GM12878 (cell line): ENCODE results near the gene ABCA13. TPM values are rescaled to one million over a fixed set of nuclear protein-coding genes. Genes with fewer than 3 reads are reported as not detected.

ENCODE experiments used
- ATAC-seq: fragments of 200-7000 bp; cut with Tn5 transposase; 3 replicates; pipeline ENCODE4 v1.9.1; 2020; ENCODE audit warnings: mild to moderate bottlenecking, moderate library complexity
- BruUV-seq: library from RNA; stranded (reverse); fragments of 400-500 nt; replicated peaks from 2 replicates; lab custom pipeline; 2021; lab: Mats Ljungman, UMichigan
- CTCF ChIA-PET: fragments of 300-600 bp; sonication (Branson Sonifier 250); formaldehyde crosslinking; extraction: SDS; loops from one replicate; lab custom pipeline; 2021; ENCODE audit warnings: inconsistent platforms; lab: Yijun Ruan, JAX
- POLR2A ChIA-PET: fragments of 350-600 bp; formaldehyde crosslinking; extraction: SDS; loops from one replicate; lab custom pipeline; 2021; ENCODE audit warnings: inconsistent platforms; lab: Charles Lee
- RAD21 ChIA-PET: fragments of 300-600 bp; sonication (Branson Sonifier 250); formaldehyde crosslinking; loops from one replicate; lab custom pipeline; 2023; ENCODE audit warnings: antibody characterized with exemption; ENCODE audit not compliant: unreplicated experiment; lab: Charles Lee
- SMC1A ChIA-PET: fragments of 300-600 bp; sonication (Branson Sonifier 250); formaldehyde crosslinking; loops from one replicate; lab custom pipeline; 2023; ENCODE audit not compliant: unreplicated experiment, uncharacterized antibody; lab: Charles Lee
- DNase-seq: peaks from one replicate; pipeline ENCODE4 v3.0.0-alpha.2; 2011; ENCODE audit warnings: low read depth, low spot score
- FAIRE-seq: peaks from 3 replicates; lab custom pipeline; 2011; peaks lifted over from hg19 to GRCh38; lab: Jason Lieb, UNC
- H2AFZ ChIP-seq: 2 replicates; pipeline ENCODE4 v1.6.0; 2011; ENCODE audit warnings: low read depth, low read length, control low read depth; ENCODE audit not compliant: control insufficient read depth
- H3K27ac ChIP-seq: 2 replicates; pipeline ENCODE4 v1.5.1; 2011; ENCODE audit warnings: control low read depth; ENCODE audit not compliant: control insufficient read depth, insufficient read depth
- H3K27me3 ChIP-seq, 2 experiments: replicated peaks in 1 of 2; 2 replicates each; pipeline versions ENCODE4 v1.6.0 to v1.6.1; 2011; ENCODE audit warnings: low read length in 1 of 2; ENCODE audit not compliant: control insufficient read depth in 2 of 2, insufficient read depth in 2 of 2
- H3K36me3 ChIP-seq, 2 experiments: 2 replicates each; pipeline ENCODE4 v1.5.1; 2011; ENCODE audit warnings: low read length in 1 of 2; ENCODE audit not compliant: control insufficient read depth in 2 of 2, insufficient read depth in 2 of 2
- H3K4me1 ChIP-seq: 2 replicates; pipeline ENCODE4 v1.6.1; 2011; ENCODE audit warnings: mild to moderate bottlenecking, low read length, moderate library complexity, mixed read lengths; ENCODE audit not compliant: control insufficient read depth, insufficient read depth
- H3K4me2 ChIP-seq: 2 replicates; pipeline ENCODE4 v1.6.0; 2011; ENCODE audit warnings: control low read depth; ENCODE audit not compliant: control insufficient read depth, insufficient read depth
- H3K4me3 ChIP-seq: fragments of 200-600 bp; sonication (generic); 2 replicates; pipeline ENCODE4 v1.5.1; 2016
- H3K79me2 ChIP-seq: 2 replicates; pipeline ENCODE4 v1.6.0; 2011; ENCODE audit warnings: low read length; ENCODE audit not compliant: control insufficient read depth, insufficient read depth
- H3K9ac ChIP-seq: 2 replicates; pipeline ENCODE4 v1.8.0; 2011; ENCODE audit warnings: low read length, control low read depth, mixed read lengths; ENCODE audit not compliant: control insufficient read depth, insufficient read depth
- H3K9me3 ChIP-seq: replicated peaks from 3 replicates; pipeline ENCODE4 v1.5.1; 2011; ENCODE audit warnings: mild to moderate bottlenecking, low read length; ENCODE audit not compliant: control insufficient read depth, insufficient read depth
- H4K20me1 ChIP-seq: 2 replicates; pipeline ENCODE4 v1.6.0; 2011; ENCODE audit not compliant: control insufficient read depth, insufficient read depth
- IKZF2 ChIP-seq, 2 experiments: fragments of 450-650 bp; IDR thresholded peaks; 2 replicates each; pipeline ENCODE4 v1.6.1; 2017; ENCODE audit warnings: mild to moderate bottlenecking in 2 of 2, moderate library complexity in 2 of 2
- IRF4 ChIP-seq: IDR thresholded peaks from 2 replicates; pipeline ENCODE4 v1.6.1; 2011; ENCODE audit warnings: low read depth, low read length
- JUND ChIP-seq: IDR thresholded peaks from 2 replicates; pipeline ENCODE4 v1.6.1; 2012; ENCODE audit warnings: low read depth, mild to moderate bottlenecking, low read length, improper control_type of control experiment, moderate library complexity
- NFIC ChIP-seq: IDR thresholded peaks from 2 replicates; pipeline ENCODE4 v1.6.1; 2012; ENCODE audit warnings: low read depth, mild to moderate bottlenecking, inconsistent platforms, low read length, moderate library complexity
- NR2F1 ChIP-seq: fragments of 450-650 bp; conservative IDR thresholded peaks from 2 replicates; pipeline ENCODE4 v1.6.1; 2017; ENCODE audit warnings: mild to moderate bottlenecking
- PAX8 ChIP-seq: fragments of 450-650 bp; IDR thresholded peaks from 2 replicates; pipeline ENCODE4 v1.6.1; 2017; ENCODE audit warnings: mild to moderate bottlenecking, moderate library complexity
- PBX3 ChIP-seq: IDR thresholded peaks from 2 replicates; pipeline ENCODE4 v1.6.1; 2011; ENCODE audit warnings: mild to moderate bottlenecking, low read depth, low read length, moderate library complexity; ENCODE audit not compliant: insufficient replicate concordance
- POU2F2 ChIP-seq: IDR thresholded peaks from 3 replicates; pipeline ENCODE4 v1.6.1; 2011; ENCODE audit warnings: low read depth, mild to moderate bottlenecking, low read length, borderline replicate concordance
- RAD51 ChIP-seq: fragments of 450-650 bp; IDR thresholded peaks from 2 replicates; pipeline ENCODE4 v1.6.1; 2016; ENCODE audit warnings: moderate library complexity, mild to moderate bottlenecking, inconsistent platforms
- SPI1 ChIP-seq: IDR thresholded peaks from 2 replicates; pipeline ENCODE4 v1.6.1; 2011; ENCODE audit warnings: low read depth, mild to moderate bottlenecking, low read length, moderate library complexity, borderline replicate concordance; ENCODE audit not compliant: insufficient read depth
- TCF7 ChIP-seq: IDR thresholded peaks from 2 replicates; pipeline ENCODE4 v1.6.1; 2014; ENCODE audit warnings: antibody characterized with exemption, borderline replicate concordance
- ZNF687 ChIP-seq: fragments of 450-650 bp; IDR thresholded peaks from 2 replicates; pipeline ENCODE4 v1.6.1; 2017; ENCODE audit warnings: mild to moderate bottlenecking, moderate library complexity
- WGBS: methylation state at CpG from one replicate; pipeline ENCODE4 v1.1.6; 2016; ENCODE audit warnings: low lambda C conversion rate; ENCODE audit not compliant: insufficient replicate concordance, insufficient coverage; ENCODE audit errors: missing lambda C conversion rate; 5-methylcytosine and 5-hydroxymethylcytosine counted together
- in situ Hi-C: fragments of 300-500 bp; cut with MboI; formaldehyde crosslinking; loops from 9 replicates; pipeline ENCODE4 v1.14.3; 2018; ENCODE audit warnings: mixed read lengths
- intact Hi-C: fragments of 100-400 bp; cut with micrococcal nuclease; formaldehyde crosslinking; loops from one replicate; pipeline ENCODE4 v1.14.2; 2022; ENCODE audit not compliant: unreplicated experiment
- polyA plus RNA-seq, 11 experiments: library from polyadenylated mRNA; depleted of rRNA in 4 of 11; unstranded in 6 of 11; stranded (reverse) in 5 of 11; fragments of >200 nt; fragmentation: Nextera tagmentation in 4 of 11; fragmentation: Illumina TruSeq in 1 of 11; extraction: Ambion mirVana in 4 of 11; extraction: Trizol in 1 of 11; gene quantifications; 1 replicate in 1 of 11; 2 replicates in 10 of 11; pipeline versions ENCODE4 v1.2.1 to v1.2.3, GENCODE V29; 2011 to 2016; ENCODE audit warnings: inconsistent platforms in 2 of 11, missing spikeins in 2 of 11, low read depth in 1 of 11
- total RNA-seq, 4 experiments: library from RNA; depleted of rRNA in 3 of 4; stranded (reverse); fragments of >200 nt in 3 of 4; fragmentation: Illumina TruSeq in 1 of 4; extraction: Trizol in 1 of 4; gene quantifications; 2 replicates each; pipeline versions ENCODE4 v1.2.1 to v1.2.3, GENCODE V29; 2013 to 2021
- TF ChIP-seq, protein P1 (sequence below): fragments of 150-350 bp; IDR thresholded peaks from 2 replicates; pipeline ENCODE4 v1.6.1; 2016; ENCODE audit warnings: low read depth, low read length

Gene ABCA13
- total and polyA plus RNA-seq, 10 of the 15 experiments (the other 5 are each of a cell fraction or from before 2014, with no cell fraction given), result under 0.01 to 0.98 (median 0.04) TPM; not detected in 2

DNA sequence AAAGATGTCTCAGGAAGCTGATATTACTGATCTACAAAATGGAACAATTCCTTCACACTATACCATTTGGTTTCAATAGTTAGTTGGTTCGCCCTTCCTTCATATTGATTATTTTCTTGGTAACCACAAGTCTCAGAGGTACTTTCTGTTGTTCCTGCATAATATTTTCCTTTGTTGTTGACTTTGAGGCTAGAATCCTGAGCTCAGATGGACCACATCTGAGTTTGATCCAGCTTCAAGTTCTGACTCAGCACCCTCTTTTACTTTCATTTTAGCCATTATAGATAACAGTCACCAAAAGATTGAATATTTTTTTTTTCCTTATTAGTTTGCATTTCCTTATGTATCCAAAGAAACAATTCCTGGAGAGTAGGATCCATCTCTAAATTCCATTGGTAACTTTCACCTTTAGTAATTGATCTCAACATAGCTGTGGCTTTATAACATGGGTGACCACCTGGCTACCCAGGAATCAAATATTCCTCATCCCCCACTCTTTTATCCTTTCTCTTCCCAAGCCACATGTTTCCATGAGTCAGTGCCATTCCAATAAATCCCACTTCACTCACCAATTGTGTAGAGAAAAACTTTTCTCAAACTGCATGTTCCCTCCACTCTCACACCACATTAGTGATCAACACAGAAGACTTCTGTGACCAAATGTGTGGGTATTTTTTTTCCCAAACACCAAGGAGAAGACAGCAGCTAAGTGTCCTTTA, 9.7 kb upstream of the ABCA13 start:
- Histone ChIP-seq H2AFZ (no peak overlapping the region), H3K27me3 (no peaks in the 10 kb centered on the region; a peak in 1 of 4 replicates), H3K36me3 (no peaks in the 10 kb centered on the region), H4K20me1 (no peaks in the 10 kb centered on the region), H3K79me2 (no peaks in the 10 kb centered on the region), H3K9me3 (no peaks in the 10 kb centered on the region; the same call in 2 of the 3 replicates), H3K4me1 (no peaks in the 10 kb centered on the region), H3K27ac (no peak overlapping the region), H3K9ac (no peak overlapping the region), H3K4me2 (no peak overlapping the region), H3K4me3 (no peak overlapping the region)
- ChIA-PET POLR2A (no interaction called here), RAD21 (interaction anchor here (0.5 kb wide), 1 partner anchor 107 kb away, joined by 3 read pairs; no protein-coding TSS in a partner anchor), CTCF (interaction anchor here (0.8 to 1.8 kb wide), 2 partner anchors 24 to 216 kb away, joined by 3 to 6 read pairs; no protein-coding TSS in a partner anchor), SMC1A (no interaction called here)
- DNase-seq (no peak), ATAC-seq (no peak), FAIRE-seq (no peak)
- no peak for TF ChIP-seq TCF7
- no peak for TF ChIP-seq POU2F2
- TF ChIP-seq SPI1, result no peak
- TF ChIP-seq JUND, result no peak
- no peak for TF ChIP-seq PAX8
- TF ChIP-seq RAD51, result no peak
- no peak for TF ChIP-seq NFIC
- TF ChIP-seq IKZF2 (IDR thresholded peaks at IDR 0.05), result no peak
- TF ChIP-seq, protein P1, sequence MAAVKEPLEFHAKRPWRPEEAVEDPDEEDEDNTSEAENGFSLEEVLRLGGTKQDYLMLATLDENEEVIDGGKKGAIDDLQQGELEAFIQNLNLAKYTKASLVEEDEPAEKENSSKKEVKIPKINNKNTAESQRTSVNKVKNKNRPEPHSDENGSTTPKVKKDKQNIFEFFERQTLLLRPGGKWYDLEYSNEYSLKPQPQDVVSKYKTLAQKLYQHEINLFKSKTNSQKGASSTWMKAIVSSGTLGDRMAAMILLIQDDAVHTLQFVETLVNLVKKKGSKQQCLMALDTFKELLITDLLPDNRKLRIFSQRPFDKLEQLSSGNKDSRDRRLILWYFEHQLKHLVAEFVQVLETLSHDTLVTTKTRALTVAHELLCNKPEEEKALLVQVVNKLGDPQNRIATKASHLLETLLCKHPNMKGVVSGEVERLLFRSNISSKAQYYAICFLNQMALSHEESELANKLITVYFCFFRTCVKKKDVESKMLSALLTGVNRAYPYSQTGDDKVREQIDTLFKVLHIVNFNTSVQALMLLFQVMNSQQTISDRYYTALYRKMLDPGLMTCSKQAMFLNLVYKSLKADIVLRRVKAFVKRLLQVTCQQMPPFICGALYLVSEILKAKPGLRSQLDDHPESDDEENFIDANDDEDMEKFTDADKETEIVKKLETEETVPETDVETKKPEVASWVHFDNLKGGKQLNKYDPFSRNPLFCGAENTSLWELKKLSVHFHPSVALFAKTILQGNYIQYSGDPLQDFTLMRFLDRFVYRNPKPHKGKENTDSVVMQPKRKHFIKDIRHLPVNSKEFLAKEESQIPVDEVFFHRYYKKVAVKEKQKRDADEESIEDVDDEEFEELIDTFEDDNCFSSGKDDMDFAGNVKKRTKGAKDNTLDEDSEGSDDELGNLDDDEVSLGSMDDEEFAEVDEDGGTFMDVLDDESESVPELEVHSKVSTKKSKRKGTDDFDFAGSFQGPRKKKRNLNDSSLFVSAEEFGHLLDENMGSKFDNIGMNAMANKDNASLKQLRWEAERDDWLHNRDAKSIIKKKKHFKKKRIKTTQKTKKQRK, result no peak
- no peak for TF ChIP-seq ZNF687
- TF ChIP-seq NR2F1, result no peak
- TF ChIP-seq IRF4, result no peak
- TF ChIP-seq PBX3, result no peak
- no TSS peak for BruUV-seq
- intact Hi-C loops, result no loop called here
- in situ Hi-C loops, result no loop called here
- WGBS, result 31% methylated on average over 1 of the region's 1 CpG
